Brain microvascular endothelial cell (primary cell): ENCODE data around the gene ANKS3.

Experiments used
- DNase-seq: peaks from one replicate; pipeline ENCODE4 v3.0.0-alpha.2; 2020
- H3K27ac ChIP-seq: fragments of 250-450 bp; sonication (Bioruptor Pico); 2 replicates; pipeline ENCODE4 v1.5.1; 2020; ENCODE audit warnings: mild to moderate bottlenecking, moderate library complexity
- H3K27me3 ChIP-seq: fragments of 250-450 bp; sonication (Bioruptor Pico); replicated peaks from 2 replicates; pipeline ENCODE4 v1.5.1; 2020; ENCODE audit warnings: mild to moderate bottlenecking
- H3K36me3 ChIP-seq: fragments of 250-450 bp; sonication (Bioruptor Pico); replicated peaks from 2 replicates; pipeline ENCODE4 v1.5.1; 2020; ENCODE audit warnings: mild to moderate bottlenecking
- H3K4me3 ChIP-seq: 2 replicates; pipeline ENCODE4 v1.5.1; 2011; ENCODE audit warnings: low read depth, mild to moderate bottlenecking, control low read depth, low read length, moderate library complexity
- in situ Hi-C: cut with HindIII; loops from 2 replicates; pipeline ENCODE4 v1.10.0; 2017; ENCODE audit warnings: low sequenced_read_pairs, low pct_ligation_motif_present
- TF ChIP-seq, protein P1 (sequence below): IDR thresholded peaks from 2 replicates; pipeline ENCODE4 v1.5.1; 2011; ENCODE audit warnings: low read depth, mild to moderate bottlenecking, moderate library complexity, low read length, control low read depth, inconsistent platforms; ENCODE audit errors: missing control alignments

ANKS3 gene

DNA sequence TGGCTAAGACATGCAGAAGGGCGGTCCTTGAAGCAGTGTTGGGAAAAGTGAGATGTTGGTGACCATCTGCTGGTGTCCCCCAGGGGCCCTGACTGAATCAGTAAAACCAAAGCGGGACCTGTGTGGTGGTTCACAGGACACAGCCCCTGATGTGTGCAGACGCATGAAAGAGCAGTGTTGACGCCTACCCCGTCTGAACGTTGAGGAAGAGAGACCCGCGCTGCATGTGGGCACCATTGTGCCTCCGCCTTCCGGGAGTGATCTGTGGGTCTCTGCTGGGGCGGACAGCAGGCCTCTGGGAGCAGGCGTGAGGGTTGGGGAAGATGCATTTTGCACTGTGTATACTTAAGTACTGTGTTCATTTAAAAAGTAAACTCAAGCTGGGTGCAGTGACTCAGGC, 77.8 kb downstream of the ANKS3 start:
- Histone ChIP-seq H3K27ac (no peak overlapping the region), H3K36me3 (peaks cover 36% of the 10 kb centered on the region), H3K4me3 (no peak overlapping the region), H3K27me3 (no peaks in the 10 kb centered on the region)
- TF ChIP-seq, protein P1, sequence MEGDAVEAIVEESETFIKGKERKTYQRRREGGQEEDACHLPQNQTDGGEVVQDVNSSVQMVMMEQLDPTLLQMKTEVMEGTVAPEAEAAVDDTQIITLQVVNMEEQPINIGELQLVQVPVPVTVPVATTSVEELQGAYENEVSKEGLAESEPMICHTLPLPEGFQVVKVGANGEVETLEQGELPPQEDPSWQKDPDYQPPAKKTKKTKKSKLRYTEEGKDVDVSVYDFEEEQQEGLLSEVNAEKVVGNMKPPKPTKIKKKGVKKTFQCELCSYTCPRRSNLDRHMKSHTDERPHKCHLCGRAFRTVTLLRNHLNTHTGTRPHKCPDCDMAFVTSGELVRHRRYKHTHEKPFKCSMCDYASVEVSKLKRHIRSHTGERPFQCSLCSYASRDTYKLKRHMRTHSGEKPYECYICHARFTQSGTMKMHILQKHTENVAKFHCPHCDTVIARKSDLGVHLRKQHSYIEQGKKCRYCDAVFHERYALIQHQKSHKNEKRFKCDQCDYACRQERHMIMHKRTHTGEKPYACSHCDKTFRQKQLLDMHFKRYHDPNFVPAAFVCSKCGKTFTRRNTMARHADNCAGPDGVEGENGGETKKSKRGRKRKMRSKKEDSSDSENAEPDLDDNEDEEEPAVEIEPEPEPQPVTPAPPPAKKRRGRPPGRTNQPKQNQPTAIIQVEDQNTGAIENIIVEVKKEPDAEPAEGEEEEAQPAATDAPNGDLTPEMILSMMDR = no peak
- in situ Hi-C loops = no loop called here
- DNase-seq = no peak

DNA sequence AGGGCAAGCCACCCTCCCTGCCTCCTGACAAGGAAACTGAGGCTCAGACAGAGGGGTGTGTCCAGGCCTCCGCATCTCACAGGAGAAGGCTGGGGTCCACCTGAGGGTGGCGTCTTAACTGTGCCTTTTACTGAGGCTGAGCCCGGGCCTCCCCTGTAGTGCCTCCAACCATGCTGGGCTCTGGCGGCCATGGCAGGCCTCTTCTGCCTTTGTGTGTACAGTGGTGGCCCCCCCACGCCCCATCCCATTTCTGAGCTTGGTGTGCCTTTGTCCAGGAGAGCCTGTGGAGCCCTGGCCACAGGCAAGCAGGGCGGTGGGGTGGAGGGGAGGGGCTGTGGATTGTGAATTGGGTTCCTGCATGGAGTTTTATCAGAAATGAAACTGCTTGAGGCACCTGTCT, 78.3 kb downstream of the ANKS3 start:
- in situ Hi-C loops = no loop called here
- DNase-seq = no peak
- Histone ChIP-seq H3K36me3 (peaks cover 40% of the 10 kb centered on the region), H3K27me3 (no peaks in the 10 kb centered on the region), H3K4me3 (no peak overlapping the region), H3K27ac (no peak overlapping the region)
- TF ChIP-seq, protein P1 = no peak

DNA sequence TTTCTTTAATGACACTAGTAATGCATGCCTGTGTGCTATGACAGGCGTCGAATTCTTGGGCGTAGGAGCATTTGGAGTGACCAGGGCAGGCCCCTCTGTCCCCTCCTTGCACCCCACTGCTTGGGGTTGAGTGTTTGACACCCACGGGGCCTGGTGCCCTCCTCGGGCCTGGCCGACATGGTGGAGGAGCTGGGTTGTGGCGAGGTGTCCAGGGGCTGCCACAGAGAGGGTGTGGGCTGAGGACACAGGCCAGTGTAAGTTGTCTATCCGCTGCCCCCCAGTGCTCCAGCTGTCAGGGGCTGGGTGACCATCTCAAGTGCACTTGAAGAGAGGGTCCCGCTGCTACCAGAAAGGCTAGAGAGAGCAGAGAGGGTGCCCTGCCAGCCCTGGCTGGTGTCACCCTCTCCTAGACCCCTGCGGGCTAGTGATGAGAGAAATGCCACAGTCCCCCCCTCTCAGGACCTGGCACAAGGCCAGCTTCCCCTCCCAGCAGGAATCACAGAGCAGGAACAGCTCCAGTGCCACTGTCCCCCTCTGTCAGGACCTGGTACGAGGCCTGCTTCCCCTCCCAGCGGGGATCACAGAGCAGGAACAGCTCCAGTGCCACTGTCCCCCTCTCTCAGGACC, 79.0 kb downstream of the ANKS3 start:
- no peaks in the 10 kb centered on the region for H3K27me3 ChIP-seq
- no peak overlapping the region for H3K4me3 ChIP-seq
- TF ChIP-seq, protein P1 = no peak
- no peak for DNase-seq
- peaks cover 45% of the 10 kb centered on the region for H3K36me3 ChIP-seq
- no peak overlapping the region for H3K27ac ChIP-seq
- in situ Hi-C loops = no loop called here

DNA sequence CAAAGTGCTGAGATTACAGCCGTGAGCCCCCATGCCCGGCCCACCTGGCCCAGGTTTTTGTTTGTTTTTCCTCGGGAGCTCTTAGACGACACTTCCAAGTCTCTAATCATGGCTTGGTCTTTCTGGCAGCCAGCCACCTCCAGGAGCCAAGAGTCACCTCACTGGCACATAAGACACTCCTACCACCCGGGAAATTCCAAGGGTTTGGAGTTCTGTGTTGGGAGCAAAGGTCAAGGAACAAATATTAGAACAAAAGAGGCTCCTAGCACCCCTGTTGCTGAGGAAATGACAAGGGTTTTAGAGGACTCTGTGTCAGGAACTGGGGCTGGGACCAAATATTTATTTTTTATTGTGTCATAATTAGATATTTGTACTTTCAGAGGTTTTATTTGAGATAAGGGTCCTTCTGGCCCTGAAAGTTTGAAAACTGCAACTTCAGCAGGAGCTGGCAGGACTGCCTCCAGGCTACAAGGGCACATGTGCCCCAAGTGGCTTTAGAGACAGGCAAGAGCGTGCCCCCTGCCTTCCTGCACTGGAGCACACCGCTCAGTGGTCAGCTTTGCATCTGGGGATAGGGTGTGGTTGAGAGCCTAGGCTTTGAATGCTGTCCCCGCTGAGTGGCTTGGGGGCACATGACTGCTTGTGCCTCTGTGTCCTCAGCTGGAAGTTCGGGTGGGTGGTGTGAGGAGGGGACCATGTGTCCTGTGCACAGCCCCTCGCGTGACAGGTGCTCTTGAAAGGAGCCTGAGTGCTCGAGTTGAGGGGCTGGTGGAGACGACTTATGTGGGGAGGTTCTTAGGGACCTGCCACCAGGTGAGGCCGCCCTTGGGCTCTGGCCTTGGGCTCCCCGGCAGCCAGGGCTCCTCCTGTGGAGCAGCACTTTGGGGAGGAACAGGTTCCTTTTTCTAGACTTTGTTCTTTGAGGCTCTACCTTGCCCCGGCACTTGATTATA, 79.8 kb downstream of the ANKS3 start:
- DNase-seq = no peak
- TF ChIP-seq, protein P1 = no peak
- Histone ChIP-seq H3K4me3 (no peak overlapping the region), H3K27me3 (no peaks in the 10 kb centered on the region), H3K36me3 (peaks cover 45% of the 10 kb centered on the region), H3K27ac (no peak overlapping the region)
- in situ Hi-C loops = no loop called here

DNA sequence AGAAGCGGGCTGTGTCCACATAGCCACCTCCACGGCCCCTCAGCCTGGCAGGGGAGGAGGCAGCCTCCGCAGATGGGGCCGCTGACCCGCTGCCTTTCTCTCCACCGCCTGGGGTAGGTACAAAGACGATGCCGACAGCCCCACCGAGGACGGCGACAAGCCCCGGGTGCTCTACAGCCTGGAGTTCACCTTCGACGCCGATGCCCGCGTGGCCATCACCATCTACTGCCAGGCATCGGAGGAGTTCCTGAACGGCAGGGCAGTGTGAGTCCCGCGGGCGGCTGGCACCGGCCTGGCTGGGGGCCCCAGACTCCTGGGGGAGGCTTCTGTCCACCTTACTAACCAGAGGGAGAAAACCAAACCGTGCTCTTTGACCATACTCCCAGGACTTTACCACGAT, 81.5 kb downstream of the ANKS3 start:
- in situ Hi-C loops = no loop called here
- Histone ChIP-seq H3K36me3 (peaks cover 35% of the 10 kb centered on the region), H3K4me3 (no peak overlapping the region), H3K27ac (no peak overlapping the region), H3K27me3 (no peaks in the 10 kb centered on the region)
- TF ChIP-seq, protein P1 = no peak
- DNase-seq = no peak
